ENCODE measurements around the gene ERGIC1. TPM values are rescaled to one million over a fixed set of nuclear protein-coding genes. Genes with fewer than 3 reads are reported as not detected.

The ERGIC1 gene
- total RNA-seq, 1 experiment from 2014 or later, result 89.8 TPM

DNA sequence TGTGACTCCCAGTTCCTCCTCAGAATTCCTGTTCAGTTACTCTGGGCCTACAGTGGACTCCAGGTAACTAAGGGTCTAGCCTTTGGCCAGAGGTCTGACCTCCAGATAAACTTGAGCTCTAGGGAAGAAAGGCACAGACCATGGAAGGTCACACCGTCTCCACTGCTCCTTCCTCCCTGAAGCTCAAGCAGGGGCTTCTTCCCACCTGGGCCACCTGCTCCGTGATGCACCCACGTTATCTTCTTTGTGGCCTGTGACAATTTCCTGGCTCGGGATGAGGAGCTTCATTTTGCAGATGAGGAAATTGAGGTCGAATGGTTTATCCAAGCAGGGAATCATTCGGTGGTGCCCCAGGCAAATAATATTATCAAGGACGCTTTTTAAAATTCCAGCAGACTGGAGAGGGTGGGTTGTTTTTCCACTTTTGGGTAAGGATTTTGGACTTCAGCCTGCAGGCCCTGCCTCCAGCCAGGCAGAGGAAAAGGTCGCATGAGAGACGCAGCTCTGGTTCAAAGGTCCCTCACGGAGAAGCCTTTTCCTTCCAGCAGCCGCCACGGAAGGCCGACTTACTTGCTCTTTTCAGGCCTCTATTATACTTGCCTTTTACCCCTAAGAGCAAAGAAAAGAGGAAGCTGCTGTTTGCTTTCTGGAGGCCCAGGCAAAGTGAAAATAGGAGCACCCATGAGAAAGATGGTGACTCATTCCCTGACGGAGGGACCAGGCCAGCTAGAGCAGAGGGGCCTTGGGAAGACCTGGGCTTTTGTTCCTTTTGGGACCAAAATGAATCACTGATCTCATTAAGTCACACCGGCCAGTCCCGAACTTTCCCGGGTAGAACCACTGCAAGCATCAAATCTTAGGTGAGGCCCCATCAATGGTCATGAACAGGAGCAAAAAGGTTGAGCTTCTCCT, 40.2 kb upstream of the ERGIC1 start (continued):
- TF ChIP-seq ZNF425 (CRISPR knock-in tag; conservative IDR thresholded peaks at IDR 0.05) (no peak), ZMAT4 (CRISPR knock-in tag; IDR thresholded peaks at IDR 0.05) (no peak), E2F5 (CRISPR knock-in tag; IDR thresholded peaks at IDR 0.05) (no peak)

- DNase-seq (ENCODE audit: low spot score) (no peak), ATAC-seq (no peak)
- TF ChIP-seq RORB (CRISPR knock-in tag; IDR thresholded peaks at IDR 0.05) (no peak), ZNF281 (CRISPR knock-in tag; IDR thresholded peaks at IDR 0.05) (no peak), IRF2 (CRISPR knock-in tag; IDR thresholded peaks at IDR 0.05; ENCODE audit: borderline replicate concordance, low read depth) (no peak), ATF1 (CRISPR knock-in tag; IDR thresholded peaks at IDR 0.05) (no peak), GTF2I (CRISPR knock-in tag; conservative IDR thresholded peaks at IDR 0.05) (no peak), ATF2 (CRISPR knock-in tag; IDR thresholded peaks at IDR 0.05; ENCODE audit: borderline replicate concordance, low read depth) (no peak), ZNF532 (CRISPR knock-in tag; IDR thresholded peaks at IDR 0.05; ENCODE audit: borderline replicate concordance) (no peak), ZNF138 (CRISPR knock-in tag; conservative IDR thresholded peaks at IDR 0.05) (no peak), ZNF396 (CRISPR knock-in tag; IDR thresholded peaks at IDR 0.05; ENCODE audit: borderline replicate concordance) (no peak), ZNF671 (CRISPR knock-in tag; IDR thresholded peaks at IDR 0.05) (no peak), FOXP4 (CRISPR knock-in tag; IDR thresholded peaks at IDR 0.05) (no peak), GRHL2 (CRISPR knock-in tag; IDR thresholded peaks at IDR 0.05; ENCODE audit: insufficient replicate concordance, severe bottlenecking) (no peak)
- TF ChIP-seq, protein P1, sequence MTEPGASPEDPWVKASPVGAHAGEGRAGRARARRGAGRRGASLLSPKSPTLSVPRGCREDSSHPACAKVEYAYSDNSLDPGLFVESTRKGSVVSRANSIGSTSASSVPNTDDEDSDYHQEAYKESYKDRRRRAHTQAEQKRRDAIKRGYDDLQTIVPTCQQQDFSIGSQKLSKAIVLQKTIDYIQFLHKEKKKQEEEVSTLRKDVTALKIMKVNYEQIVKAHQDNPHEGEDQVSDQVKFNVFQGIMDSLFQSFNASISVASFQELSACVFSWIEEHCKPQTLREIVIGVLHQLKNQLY (CRISPR knock-in tag; IDR thresholded peaks at IDR 0.05), result no peak
- TF ChIP-seq, protein P2, sequence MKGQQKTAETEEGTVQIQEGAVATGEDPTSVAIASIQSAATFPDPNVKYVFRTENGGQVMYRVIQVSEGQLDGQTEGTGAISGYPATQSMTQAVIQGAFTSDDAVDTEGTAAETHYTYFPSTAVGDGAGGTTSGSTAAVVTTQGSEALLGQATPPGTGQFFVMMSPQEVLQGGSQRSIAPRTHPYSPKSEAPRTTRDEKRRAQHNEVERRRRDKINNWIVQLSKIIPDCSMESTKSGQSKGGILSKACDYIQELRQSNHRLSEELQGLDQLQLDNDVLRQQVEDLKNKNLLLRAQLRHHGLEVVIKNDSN (CRISPR knock-in tag; IDR thresholded peaks at IDR 0.05), result no peak
These were observed 38.6 kb upstream of the ERGIC1 start for GRCh38 chr5:172795318-172795977.

More at GRCh38 chr5:172795318-172795977, 38.6 kb upstream of the ERGIC1 start:
- Mint-ChIP-seq H3K36me3 (no peaks in the 10 kb centered on the region), H3K4me3 (no peak overlapping the region), H3K9me3 (no peaks in the 10 kb centered on the region), H3K27me3 (ENCODE audit: low read depth) (peaks cover 5% of the 10 kb centered on the region; the same call in 1 of the 2 replicates), H3K27ac (no peak overlapping the region), H3K4me1 (peaks cover 8% of the 10 kb centered on the region)
- ChIA-PET POLR2A (no interaction called here), CTCF (interaction anchor here (1.7 to 2.7 kb wide), 2 partner anchors 24 to 144 kb away, joined by 4 to 11 read pairs; no protein-coding TSS in a partner anchor)
